Esophagus muscularis mucosa (tissue), 4 donors: ENCODE measurements around the gene SNX12. TPM values are rescaled to one million over a fixed set of nuclear protein-coding genes. Genes with fewer than 3 reads are reported as not detected.

Experiments used
- DNase-seq: peaks from one replicate; pipeline ENCODE4 v3.0.0-alpha.2; 2017; ENCODE audit errors: extremely low spot score
- H3K27ac ChIP-seq, 4 donors: fragments of 200-600 bp; sonication (generic); replicated peaks in 1 of 4; 1 replicate in 3 of 4; 2 replicates in 1 of 4; pipeline ENCODE4 v1.5.1; 2016 to 2019; ENCODE audit warnings: mild to moderate bottlenecking in 1 of 4
- H3K27me3 ChIP-seq, 4 donors: fragments of 200-600 bp; sonication (generic); one replicate each; pipeline versions ENCODE4 v1.5.1 to v1.6.0; 2016 to 2019
- H3K36me3 ChIP-seq, 4 donors: fragments of 200-600 bp; sonication (generic); one replicate each; pipeline ENCODE4 v1.5.1; 2016 to 2019
- H3K4me1 ChIP-seq, 4 donors: fragments of 200-600 bp; sonication (generic); one replicate each; pipeline ENCODE4 v1.5.1; 2016 to 2019
- H3K4me3 ChIP-seq, 4 donors: fragments of 200-600 bp; sonication (generic); 1 replicate in 2 of 4; 2 replicates in 2 of 4; pipeline ENCODE4 v1.5.1; 2016 to 2019; ENCODE audit warnings: mild to moderate bottlenecking in 4 of 4, moderate library complexity in 1 of 4
- H3K9me3 ChIP-seq, 4 donors: fragments of 200-600 bp; sonication (generic); 1 replicate in 3 of 4; 2 replicates in 1 of 4; pipeline ENCODE4 v1.5.1; 2016 to 2019
- CTCF ChIP-seq, 3 experiments: fragments of 200-600 bp in 2 of 3; fragments of 450-650 bp in 1 of 3; sonication (generic) in 2 of 3; IDR thresholded peaks; one replicate each; pipeline ENCODE4 v1.5.1; 2017 to 2019; ENCODE audit warnings: antibody characterized with exemption in 3 of 3, mild to moderate bottlenecking in 2 of 3, moderate library complexity in 1 of 3
- EP300 ChIP-seq: sonication (generic); formaldehyde crosslinking; IDR thresholded peaks from one replicate; pipeline ENCODE4 v1.6.1; 2017; ENCODE audit warnings: antibody characterized with exemption
- POLR2A ChIP-seq: fragments of 450-650 bp; IDR thresholded peaks from one replicate; pipeline ENCODE4 v1.6.1; 2017; ENCODE audit warnings: antibody characterized with exemption, moderate library complexity, mild to moderate bottlenecking, low read depth
- POLR2AphosphoS5 ChIP-seq, 2 donors: sonication (generic); formaldehyde crosslinking; IDR thresholded peaks; one replicate each; pipeline ENCODE4 v1.6.1; 2017; ENCODE audit warnings: antibody characterized with exemption in 2 of 2
- WGBS: methylation state at CpG from one replicate; pipeline ENCODE4 v1.1.5; 2018; 5-methylcytosine and 5-hydroxymethylcytosine counted together
- intact Hi-C: fragments of 100-400 bp; cut with DNase I; formaldehyde crosslinking; loops from one replicate; pipeline ENCODE4 v1.15.1; 2023
- total RNA-seq, 4 donors: library from RNA; depleted of rRNA; stranded (reverse); fragments of >200 nt; gene quantifications; one replicate each; pipeline versions ENCODE4 v1.1.0 to v1.2.1, GENCODE V29; 2016

Gene SNX12
- total RNA-seq = 10 to 100 TPM; 41.9 to 85.1 (median 64.8) TPM

- Histone ChIP-seq H3K27ac (peak within 1 kb of the TSS; percentile 81 to 87 (median 86)), H3K4me3 (peak within 1 kb of the TSS; percentile 60 to 74 (median 64)), H3K36me3 (no peaks in the 10 kb centered on the region), H3K9me3 (no peaks in the 10 kb centered on the region), H3K27me3 (no peaks in the 10 kb centered on the region), H3K4me1 (peaks cover 6 to 15% (median 13%) of the 10 kb centered on the region in 4 donors)
- DNase-seq = peak; percentile 93
- 44% methylated on average over 25 of the region's 73 CpGs for WGBS
- intact Hi-C loops = no loop called here
- TF ChIP-seq POLR2A = peak; percentile 9
- peak in 1 of 3 experiments; percentile 78 for TF ChIP-seq CTCF (IDR thresholded peaks at IDR 0.05)
- peak; percentile 66 to 81 for TF ChIP-seq POLR2AphosphoS5 (IDR thresholded peaks at IDR 0.05)
- no peak for TF ChIP-seq EP300
These were observed at the start of gene SNX12 for GRCh38 chrX:71068044-71068918. SNX12 (minus strand) TSS chrX:71068334; CDS start chrX:71068306, 28 bp downstream.

GRCh38 chrX:71117358-71117757 is 49.2 kb upstream of the SNX12 start:
- H3K9me3 ChIP-seq = no peaks in the 10 kb centered on the region
- TF ChIP-seq EP300 (no peak), POLR2AphosphoS5 (IDR thresholded peaks at IDR 0.05) (no peak), CTCF (IDR thresholded peaks at IDR 0.05) (no peak), POLR2A (no peak)
- intact Hi-C loops = no loop called here
- H3K4me1 ChIP-seq = peaks cover 6 to 19% (median 18%) of the 10 kb centered on the region in 4 donors
- peaks cover 3 to 23% (median 21%) of the 10 kb centered on the region in 4 donors for H3K36me3 ChIP-seq
- no peaks in the 10 kb centered on the region for H3K27me3 ChIP-seq
- no peak for DNase-seq
- 83% methylated on average over 10 of the region's 10 CpGs for WGBS
- no peak overlapping the region for H3K27ac ChIP-seq
- peak overlapping the region in 2 of 4 donors; percentile 60 to 65 for H3K4me3 ChIP-seq

GRCh38 chrX:71111921-71112431 is 43.8 kb upstream of the SNX12 start:
- H3K4me1 ChIP-seq = no peaks in the 10 kb centered on the region
- 53% methylated on average over 5 of the region's 5 CpGs for WGBS
- no peaks in the 10 kb centered on the region for H3K36me3 ChIP-seq
- peak overlapping the region in 1 of 4 donors; percentile 31 for H3K4me3 ChIP-seq
- DNase-seq = no peak
- intact Hi-C loops = no loop called here
- H3K27me3 ChIP-seq = peaks cover 0 to 4% (median 0%) of the 10 kb centered on the region in 4 donors
- H3K27ac ChIP-seq = no peak overlapping the region
- no peak for TF ChIP-seq POLR2AphosphoS5 (IDR thresholded peaks at IDR 0.05)
- no peak for TF ChIP-seq EP300
- no peak for TF ChIP-seq POLR2A
- no peak for TF ChIP-seq CTCF (IDR thresholded peaks at IDR 0.05)
- H3K9me3 ChIP-seq = no peaks in the 10 kb centered on the region

GRCh38 chrX:71111141-71111843 is 43.2 kb upstream of the SNX12 start, which contains the start of gene IL2RG:
IL2RG (minus strand) TSS chrX:71111577; CDS start chrX:71111539, 38 bp downstream.
- WGBS = 47% methylated on average over 8 of the region's 8 CpGs
- H3K36me3 ChIP-seq = no peaks in the 10 kb centered on the region
- no peaks in the 10 kb centered on the region for H3K4me1 ChIP-seq
- peaks cover 0 to 4% (median 0%) of the 10 kb centered on the region in 4 donors for H3K27me3 ChIP-seq
- H3K9me3 ChIP-seq = no peaks in the 10 kb centered on the region
- no peak within 1 kb of the TSS for H3K27ac ChIP-seq
- intact Hi-C loops = no loop called here
- DNase-seq = no peak
- TF ChIP-seq POLR2AphosphoS5 (IDR thresholded peaks at IDR 0.05) = peak in 1 of 2 donors; percentile 33
- no peak for TF ChIP-seq CTCF (IDR thresholded peaks at IDR 0.05)
- H3K4me3 ChIP-seq = peak within 1 kb of the TSS in 1 of 4 donors; percentile 31
